HG03378 (cell line): ENCODE results near the gene SOS2.

ENCODE experiments used
- ATAC-seq: cut with Tn5 transposase; IDR thresholded peaks from one replicate; pipeline ENCODE4 v1.9.1; 2021; ENCODE audit warnings: mild to moderate bottlenecking, moderate library complexity; ENCODE audit not compliant: unreplicated experiment

SOS2 gene

DNA sequence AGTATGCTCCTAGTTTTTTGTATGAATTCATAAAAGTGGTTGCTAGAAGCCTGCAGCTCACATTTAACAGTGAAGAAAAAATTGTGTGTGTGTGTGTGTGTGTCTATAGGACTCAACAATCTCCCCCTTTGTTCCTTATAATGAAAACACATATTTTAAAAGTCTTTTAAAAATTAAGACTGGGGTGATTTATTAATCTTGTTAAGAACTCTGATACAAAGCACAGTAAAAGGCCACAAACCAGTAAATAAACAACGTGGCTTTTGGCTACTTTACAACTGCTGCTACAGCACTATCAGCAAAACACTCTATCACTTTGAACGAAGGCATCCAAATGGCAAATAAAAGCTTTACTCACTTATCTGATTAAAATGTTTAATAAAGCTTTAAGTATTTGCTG, 114.4 kb downstream of the SOS2 start:
- no peak for ATAC-seq

DNA sequence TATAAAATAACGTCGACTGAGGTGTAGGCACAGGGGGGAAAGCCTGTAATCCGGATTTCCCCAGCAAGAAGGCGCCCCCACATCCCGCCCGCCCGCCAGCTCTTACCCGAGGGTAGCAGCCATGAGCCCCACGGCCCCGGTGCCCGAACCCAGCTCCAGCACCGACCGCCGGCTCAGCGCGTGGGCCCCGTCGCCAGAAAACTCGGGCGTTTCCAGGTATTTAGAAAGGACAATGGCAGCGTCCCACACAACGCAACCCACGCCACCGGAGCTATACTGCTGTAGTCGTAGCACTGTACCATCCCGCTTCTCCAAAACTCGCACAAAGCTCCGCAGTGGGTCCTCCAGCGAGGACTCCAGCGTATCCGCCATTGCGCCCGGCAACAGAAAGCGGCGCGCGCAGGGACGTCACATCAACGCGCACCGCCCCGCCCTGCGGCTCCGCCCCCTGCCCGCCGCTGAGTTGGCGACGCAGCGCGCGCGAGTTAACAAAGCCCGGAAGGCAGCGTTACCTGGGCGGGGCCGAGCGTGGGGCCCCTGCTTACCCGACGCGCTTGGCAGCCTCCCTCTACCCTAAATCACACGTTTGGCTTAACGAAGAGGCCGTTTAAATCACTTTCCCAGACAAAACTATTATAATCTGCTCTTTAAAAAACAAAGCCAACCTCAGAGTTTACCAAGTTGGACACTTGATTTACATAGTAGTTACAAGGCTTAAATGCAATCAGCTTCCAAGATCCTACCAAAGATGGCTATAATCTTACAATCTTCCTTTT, 115.0 kb downstream of the SOS2 start, which contains the start of gene VCPKMT:
Gene VCPKMT, minus strand, starts transcription at position 392 of the 776 bp plus-strand sequence. Its CDS starts 20 bp downstream, at position 372.
- peak; percentile 88 for ATAC-seq

DNA sequence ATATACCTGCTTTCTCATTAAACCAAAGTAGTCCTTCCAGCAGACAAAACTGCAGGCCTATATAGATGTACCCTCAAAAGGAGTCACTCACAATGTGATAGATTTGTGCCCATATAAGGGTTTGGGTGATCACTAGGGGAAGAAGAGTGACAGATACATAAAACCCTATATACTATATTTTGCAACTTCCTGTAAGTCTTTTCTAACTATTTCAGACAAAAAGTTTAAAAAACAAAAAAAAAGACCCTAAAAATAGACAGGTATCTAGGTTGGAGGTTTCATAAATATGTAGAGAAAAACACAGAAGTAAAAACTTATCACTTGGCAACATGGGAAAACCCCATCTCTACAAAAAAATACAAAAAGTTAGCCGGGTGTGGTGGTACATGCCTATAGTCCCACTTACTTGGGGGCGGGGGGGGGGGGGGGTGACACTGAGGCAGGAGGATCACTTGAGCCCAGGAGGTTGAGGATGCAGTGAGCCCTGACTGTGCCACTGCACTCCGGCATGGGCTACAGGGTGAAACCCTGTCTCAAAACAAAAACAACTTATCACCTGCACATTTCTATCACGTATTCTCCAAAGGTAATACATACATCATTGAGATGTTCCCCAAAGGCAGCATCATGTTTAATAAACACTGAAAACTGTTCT, 117.9 kb downstream of the SOS2 start:
- no peak for ATAC-seq

DNA sequence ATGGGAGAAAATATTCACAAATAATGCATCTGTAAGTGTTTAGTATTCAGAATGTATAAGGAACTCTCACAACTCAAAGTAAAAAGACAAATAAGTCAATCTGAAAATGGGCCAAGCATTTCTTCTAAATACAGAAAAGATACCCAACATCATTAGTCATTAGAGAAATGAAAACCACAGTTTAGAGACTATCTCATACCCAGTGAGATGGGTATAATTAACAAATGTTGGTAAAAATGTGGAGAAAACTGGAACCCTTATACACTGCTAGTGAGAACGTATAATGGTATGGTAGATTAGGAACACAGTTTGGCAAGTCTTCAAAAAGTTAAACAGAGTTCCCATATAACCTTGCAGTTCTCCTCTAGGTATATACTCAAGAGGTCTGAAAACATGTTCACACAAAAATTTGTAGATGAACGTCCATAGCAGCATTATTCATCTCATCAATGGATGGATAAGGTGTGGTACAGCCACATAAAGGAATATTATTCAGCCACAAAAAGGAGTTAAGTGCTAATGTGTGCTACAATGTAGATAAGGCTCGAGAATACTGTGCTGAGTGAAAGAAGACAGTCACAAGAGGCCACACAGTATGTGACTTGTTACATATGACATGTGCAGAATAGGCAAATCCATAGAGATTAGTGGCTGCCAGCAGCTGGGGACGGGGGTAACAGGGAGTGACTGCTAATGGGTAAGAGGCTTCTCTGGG, 120.9 kb downstream of the SOS2 start:
- ATAC-seq, result no peak

DNA sequence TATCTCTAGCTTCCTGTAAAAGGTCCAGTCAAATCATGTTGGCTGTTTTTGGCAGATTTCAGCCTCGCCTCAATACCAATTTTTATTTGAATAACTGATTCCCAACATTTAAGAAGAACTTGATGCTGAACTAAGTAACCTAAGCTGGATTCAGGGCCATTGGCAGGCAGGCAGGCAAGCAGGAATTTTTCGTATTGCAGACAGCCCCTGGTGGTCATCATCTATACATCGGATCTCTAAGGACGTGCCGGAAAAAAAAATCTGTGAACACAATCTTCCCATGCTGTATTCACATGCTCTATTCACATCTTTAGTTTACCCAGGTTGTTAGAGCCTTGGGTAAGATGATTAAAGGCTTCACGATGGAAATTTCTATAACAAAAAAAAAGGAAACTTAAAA, 122.0 kb downstream of the SOS2 start:
- no peak for ATAC-seq

DNA sequence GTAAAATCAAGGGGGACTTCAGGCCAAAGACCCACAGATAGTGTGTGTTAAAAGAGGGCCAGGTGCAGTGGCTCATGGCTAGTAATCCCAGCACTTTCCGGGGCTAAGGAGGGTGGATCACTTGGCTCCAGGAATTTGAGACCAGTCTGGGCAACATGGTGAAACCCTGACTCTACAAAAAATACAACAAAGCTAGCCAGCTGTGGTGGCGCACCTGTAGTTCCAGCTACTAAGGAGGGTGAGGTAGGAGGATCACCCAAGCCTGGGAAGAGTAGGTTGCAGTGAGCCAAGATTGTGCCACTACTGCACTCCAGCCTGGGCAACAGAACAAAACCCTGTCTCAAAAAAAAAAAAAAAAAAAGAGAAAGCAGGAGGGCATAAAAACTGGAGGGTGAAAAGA, 123.5 kb downstream of the SOS2 start:
- no peak for ATAC-seq

DNA sequence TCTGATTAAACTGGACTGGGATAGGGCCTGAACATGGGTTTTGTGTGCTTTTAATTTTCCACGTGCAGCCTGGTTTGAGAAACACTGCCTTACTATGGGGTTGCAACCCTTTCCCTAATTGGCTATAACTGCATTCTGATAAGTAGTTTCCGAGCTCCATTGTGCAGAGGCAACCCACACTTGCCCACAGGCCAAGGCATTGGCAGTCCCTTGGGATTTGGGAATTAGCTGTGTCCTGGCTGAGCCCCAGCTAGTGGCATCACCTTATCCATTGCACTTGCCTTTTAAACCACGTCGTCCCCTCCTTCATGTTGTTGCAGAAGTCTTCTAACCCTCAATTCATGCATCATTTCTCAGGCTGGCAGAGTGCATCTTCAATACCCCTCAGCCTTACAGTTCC, 125.2 kb downstream of the SOS2 start:
- ATAC-seq, result no peak

DNA sequence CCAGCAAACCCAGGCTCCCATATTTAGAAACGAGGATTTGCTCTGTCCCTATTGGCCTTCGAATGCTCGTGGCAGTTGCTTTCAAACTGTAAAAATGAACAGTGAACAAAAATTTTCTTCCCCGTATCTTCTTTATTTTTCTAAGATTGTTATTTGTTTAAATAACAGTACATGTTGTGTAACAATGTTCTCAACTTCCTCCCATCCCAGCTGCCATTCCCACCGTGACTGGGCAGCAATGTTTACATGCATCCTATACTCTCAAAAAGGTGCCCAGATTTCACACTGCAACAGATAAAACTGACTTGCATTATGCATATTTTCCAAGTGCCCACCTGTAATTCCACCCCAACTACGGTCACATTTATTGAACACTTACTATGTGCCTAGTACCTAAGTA, 127.8 kb downstream of the SOS2 start:
- ATAC-seq, result no peak

DNA sequence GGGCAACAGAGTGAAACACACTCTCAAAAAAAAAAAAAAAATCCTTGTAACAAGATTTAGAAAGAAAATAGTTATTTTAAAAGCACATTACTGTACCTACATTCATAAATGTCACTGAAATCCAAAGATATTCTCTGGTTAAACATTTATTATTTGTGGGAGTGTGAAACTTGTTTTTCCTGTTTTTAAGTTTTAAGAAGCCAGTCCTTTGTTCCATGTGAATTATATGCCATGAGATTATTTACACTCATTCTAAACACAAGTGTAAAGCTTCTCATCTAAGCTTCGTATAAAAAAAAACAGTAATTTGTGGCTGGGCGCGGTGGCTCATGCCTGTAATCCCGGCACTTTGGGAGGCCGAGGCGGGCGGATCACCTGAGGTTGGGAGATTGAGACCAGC, 130.0 kb downstream of the SOS2 start:
- ATAC-seq, result no peak

DNA sequence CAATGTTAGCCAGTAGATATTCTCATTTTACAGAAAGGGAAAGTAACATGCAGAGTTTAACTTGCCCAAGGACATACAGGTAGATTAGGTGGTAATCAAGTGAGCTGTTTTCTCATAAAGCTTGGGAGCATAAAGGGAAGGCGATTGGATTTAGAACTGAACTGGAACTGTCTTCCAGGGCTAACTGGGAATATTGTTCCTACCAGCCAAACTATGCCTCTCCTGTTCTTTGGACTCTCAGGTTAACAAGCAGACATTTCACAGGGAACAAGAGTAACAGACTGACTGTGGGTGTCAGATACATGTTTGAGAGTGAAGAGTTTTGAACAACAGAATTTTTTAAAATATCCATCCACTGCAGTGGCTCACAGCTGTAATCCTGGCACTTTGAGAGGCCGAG, 130.6 kb downstream of the SOS2 start:
- ATAC-seq, result no peak

DNA sequence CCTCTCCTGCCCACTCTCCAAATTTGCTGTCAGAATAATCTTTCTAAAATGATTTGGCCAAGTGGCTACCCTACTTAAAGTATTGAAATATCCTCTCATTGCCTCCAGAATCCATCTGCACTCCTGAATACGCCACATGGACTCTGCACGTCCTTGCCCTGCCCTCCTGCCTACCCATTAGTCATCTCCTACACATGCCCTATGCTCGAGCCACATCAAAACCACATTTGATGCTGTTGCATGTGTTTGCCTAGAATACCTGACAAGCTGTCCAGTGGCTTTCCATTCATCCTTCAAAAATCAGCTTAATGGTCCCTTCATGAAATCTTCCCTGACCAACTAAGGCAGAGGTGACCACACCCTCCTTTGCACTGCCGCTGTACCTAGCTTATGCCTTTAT, 132.0 kb downstream of the SOS2 start:
- ATAC-seq, result no peak

DNA sequence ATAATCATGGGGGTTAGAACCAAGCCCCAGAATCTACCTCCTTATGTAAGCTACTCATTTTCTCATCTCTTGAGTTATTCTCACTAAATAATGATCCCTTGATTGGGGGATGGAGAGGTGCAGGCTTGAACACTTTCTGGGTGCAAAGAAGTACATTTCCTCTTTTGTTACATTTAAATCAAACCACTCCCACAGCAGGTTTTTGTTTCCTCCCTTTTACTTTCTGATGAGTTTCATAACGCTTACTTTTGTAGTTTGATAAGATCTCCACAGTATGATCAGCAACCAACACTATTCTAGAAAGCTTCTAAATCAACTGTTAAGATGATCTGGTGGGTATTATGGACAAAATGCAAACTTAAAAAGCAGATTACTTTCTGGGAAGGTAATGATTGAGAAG, 135.5 kb downstream of the SOS2 start:
- ATAC-seq, result no peak

DNA sequence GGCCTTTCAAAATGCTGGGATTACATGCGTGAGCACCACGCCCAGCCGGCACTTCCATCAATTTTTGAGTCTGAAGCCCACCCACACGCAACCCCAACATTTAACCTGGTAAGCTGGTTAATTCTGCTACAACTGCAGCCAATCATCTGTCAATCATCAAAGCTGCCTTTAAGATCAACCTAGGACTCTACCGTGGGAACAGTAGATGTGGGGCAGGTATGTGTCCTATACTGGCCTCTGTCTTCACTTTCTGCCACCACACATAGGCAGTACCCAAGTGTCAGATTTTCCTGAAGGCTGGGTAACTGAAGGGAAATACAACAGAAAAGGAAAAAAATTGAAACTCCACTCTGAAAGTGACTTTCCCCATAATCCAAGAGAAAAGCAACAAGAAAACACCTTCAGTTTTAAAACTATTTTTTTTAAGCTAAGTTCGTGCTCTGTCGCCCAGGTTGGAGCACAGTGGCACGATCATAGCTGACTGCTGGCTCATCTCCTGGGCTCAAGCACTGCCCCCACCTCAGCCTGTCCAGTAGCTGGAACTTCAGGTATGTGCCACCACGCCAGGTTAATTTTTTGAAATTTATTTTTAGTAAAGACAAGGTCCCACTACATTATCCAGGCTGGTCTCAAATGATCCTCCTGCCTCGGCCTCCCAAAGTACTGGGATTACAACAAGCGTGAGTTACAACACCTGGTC, 137.2 kb downstream of the SOS2 start:
- ATAC-seq, result no peak

DNA sequence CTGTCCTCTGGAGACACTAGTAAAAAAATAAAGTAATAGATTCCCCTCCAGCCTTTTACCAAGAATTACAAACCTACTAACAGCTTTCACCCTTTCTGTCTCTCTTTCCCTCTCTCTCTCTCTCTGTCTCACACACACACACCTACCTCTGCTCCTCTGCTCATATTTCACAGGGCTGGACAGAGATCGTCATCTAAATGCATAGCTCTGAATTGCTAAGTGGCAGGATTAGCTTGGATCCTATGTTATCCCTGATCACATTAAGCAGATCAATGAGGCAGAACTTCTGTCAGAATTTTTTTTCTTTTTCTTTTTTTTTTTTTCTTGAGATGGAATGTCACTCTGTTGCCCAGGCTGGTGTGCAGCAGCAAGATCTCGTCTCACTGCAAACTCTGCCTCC, 137.9 kb downstream of the SOS2 start:
- ATAC-seq, result no peak

DNA sequence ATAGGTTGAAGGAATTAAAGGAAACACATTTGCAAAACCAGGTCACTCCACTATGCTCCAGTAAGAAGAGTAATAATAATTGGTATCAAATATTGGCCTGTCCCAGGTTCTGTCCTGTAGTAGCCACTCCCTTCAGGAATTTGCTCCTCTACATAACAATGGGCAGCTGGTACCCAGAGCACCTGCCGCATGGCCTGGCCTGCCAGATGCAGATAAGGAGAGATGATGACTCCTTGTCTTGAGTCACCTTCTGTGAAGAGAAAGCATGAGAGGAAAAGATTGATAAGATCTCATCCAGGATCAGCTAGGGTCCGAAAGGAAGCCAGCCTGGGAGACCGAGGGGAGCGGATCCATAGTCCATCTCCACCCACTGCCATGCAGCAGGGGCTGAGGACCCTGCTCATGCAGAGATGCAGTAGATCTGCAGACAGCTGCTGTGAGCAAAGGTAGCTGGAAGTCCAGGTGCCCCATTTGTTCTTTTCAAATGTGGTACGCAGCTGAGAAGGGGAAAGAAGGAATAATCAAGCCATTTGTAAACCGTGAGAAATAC, 139.3 kb downstream of the SOS2 start:
- ATAC-seq, result no peak

DNA sequence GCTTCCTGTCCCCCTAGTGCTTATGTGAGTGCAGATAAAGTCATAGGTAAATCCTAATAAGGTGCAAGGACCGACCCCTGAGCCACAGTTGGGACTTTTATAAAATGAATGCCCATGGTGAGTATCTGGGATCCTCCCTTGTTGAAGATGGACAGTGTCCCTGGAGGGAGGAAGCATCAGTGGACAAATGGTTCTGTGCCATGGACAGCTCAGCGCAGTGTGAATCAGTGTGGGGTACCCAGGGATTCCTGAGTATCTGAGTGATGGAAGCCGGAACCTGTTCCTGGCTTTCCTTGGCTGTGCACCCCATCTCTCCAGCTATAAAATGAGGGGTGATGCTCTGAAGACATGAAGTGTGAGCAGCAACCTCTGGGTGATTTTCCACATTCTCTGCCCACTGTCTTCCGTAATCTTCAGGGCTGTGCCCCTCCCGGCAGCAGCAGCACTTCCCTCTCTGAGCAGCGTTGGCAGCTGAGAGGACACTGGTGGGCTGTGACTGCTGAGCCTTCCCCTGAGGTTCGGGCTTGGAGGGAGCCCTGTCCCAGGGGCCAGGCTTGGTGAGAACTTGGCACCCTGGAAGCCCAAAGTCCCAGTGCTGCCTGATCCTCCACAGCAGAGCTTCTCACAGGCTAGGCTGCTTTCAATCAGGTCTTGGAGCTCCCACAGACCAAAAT, 140.0 kb downstream of the SOS2 start:
- ATAC-seq, result no peak

DNA sequence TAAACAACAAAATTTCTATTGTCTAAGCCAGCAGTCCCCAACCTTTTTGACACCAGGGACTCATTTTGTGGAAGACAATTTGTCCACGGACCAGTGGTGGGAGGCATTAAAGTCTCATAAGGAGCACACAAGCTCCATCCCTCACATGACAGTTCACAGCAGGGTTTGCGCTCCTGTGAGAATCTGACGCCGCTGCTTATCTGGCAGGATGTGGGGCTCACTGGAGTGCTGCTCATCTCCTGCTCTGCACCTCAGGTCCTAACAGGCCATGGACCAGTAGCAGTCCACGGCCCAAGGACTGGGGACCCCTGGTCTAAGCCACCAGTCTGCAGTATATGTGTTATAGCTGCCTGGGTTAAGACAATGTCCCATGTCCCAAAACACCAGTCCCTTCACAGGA, 142.2 kb downstream of the SOS2 start:
- ATAC-seq, result no peak

DNA sequence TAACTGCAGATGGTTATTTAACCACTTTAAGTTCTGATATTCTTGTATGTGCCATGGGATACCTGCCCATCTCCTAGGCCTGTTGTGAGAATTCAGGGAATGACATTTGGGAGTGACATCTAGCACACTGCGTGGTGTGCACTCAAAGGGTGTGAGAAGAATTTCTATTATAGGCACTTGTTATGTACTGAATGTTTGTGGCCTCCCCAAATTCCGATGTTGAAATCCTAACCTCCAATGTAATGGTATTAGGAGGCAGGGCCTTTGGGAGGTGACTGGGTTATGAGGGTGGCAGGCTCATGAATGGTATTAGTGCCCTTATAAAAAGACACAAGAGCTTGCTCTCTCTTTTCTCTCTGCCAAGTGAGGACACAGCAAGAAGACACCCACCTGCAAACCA, 142.6 kb downstream of the SOS2 start:
- ATAC-seq, result no peak

DNA sequence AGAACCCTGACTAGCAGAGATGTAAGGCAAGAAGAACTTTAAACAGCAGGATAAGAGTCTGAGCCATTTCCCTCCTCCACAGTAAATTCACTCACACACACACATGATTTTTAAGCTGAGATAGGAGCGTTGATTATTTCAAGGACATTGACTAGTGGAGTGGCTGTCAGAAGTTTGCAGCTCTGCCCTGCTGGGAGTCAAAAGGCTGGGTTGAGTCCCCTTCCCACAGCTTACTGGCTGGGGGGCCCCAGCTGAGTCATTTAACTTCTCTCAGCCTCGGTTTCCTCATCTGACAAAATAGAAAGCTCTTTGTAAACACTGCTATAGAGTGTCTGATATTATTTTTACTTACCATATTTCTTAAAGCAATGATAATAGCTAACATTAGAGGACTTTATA, 143.3 kb downstream of the SOS2 start:
- ATAC-seq, result no peak

DNA sequence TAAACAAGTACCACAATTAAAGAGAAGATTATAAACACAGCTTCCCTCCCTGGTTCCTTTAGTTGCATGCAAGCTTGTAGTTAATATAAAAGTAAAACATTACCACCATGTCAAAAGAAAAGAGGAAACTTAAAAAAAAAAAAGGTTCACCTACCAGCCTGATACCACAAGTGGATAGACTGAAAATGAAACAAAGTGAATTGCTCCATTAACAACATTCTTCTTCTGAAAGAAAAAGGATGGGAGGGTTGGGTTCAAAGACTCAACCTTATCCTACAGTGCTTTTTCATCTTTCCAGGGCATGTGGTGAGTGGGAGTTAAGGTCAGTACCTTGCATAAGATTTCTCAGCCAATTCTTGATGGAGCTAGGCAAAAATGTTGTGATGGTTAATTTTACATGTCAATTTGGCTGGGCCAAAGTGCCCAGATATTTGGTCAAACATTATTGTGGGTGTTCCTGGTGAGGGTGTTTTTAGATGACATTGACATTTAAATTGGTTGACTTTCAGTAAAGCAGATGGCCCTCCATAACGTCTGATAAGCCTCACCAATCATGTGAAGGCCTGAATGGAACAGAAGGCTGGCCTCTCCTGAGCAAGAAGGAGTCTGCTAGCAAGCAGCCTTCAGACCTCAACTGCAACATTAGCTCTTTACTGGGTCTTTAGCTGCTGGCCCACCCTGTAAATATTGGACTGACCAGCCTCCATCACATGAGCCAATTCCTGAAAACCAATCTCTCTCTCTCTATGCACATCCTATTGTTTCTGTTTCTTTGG, 143.8 kb downstream of the SOS2 start:
- no peak for ATAC-seq
